GM10847 (cell line): ENCODE measurements around the gene TCHHL1.

Experiments used
- POLR2A ChIP-seq: IDR thresholded peaks from 2 replicates; pipeline ENCODE4 v1.6.1; 2011; ENCODE audit not compliant: insufficient read length; ENCODE audit errors: extremely low read depth

TCHHL1 gene

GRCh38 chr1:152049291-152050083 is 39.4 kb downstream of the TCHHL1 start:
- TF ChIP-seq POLR2A = no peak

- TF ChIP-seq POLR2A = no peak
These were observed 40.4 kb downstream of the TCHHL1 start for GRCh38 chr1:152048416-152049009.

GRCh38 chr1:152047730-152048415 is 41.0 kb downstream of the TCHHL1 start:
- TF ChIP-seq POLR2A = peak; percentile 56

- TF ChIP-seq POLR2A = no peak
These were observed 41.5 kb downstream of the TCHHL1 start for GRCh38 chr1:152047413-152047729.

DNA sequence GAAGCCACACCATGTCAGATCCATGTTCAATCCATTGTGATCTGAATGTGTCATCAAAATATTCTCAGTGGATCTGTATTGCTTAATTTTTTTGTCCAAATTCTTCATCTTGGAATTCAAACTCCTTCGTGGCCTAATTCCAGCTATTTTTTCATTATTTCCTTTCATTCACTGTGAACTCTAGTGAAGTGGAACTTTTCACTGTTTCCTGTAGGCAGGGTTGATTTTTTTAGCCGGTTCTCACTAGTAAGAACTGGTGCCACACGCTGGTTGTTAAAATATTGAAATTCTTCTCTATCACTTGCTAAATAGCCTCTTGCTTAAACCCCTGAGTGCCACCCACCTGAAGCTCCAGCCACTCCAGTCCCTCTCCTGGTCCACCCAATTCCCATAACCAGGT is 44.5 kb downstream of the TCHHL1 start:
- TF ChIP-seq POLR2A = no peak

DNA sequence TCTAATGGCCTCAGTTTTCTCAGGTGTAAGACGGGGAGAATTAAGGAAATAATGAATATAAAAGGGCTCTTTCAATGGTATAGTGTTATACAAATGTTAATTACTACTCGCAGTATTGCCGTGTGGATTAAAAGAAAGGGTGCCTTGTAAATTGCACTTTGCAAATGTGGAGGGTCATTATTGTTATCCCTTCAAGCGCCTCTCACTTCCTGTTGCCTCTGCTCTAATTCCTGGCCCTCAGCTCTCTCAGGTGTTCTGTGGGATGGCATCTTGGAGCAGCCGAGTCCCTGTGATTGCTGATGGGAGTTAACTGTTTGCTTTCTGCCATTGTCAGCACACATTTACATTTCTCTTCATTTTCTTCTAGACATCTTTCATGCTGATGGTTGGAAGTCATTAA is 45.0 kb downstream of the TCHHL1 start:
- TF ChIP-seq POLR2A = no peak

- no peak for TF ChIP-seq POLR2A
These were observed 46.8 kb downstream of the TCHHL1 start for GRCh38 chr1:152042030-152042429.

DNA sequence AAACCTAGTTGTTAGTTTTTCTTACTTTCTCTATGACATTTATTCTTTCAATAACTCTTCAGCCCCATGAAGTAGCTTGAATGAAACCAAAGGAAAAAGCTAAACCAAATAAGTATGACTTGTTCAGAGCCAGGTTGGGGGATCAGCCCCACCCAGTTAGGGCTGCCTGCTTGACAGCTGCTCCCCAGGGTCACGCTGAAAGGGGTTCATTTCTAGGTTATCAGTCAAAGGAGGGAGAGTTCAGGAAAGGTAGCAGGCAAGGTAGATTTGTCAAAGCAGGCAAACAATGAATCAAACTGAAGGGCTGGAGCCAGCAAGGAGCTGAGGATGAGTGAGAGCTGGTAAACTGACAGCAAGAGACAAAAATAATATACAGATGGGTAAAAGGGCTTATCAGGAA is 49.0 kb downstream of the TCHHL1 start:
- no peak for TF ChIP-seq POLR2A

GRCh38 chr1:152039461-152039860 is 49.4 kb downstream of the TCHHL1 start:
- no peak for TF ChIP-seq POLR2A

GRCh38 chr1:152038871-152039270 is 50.0 kb downstream of the TCHHL1 start:
- no peak for TF ChIP-seq POLR2A

- peak; percentile 8 for TF ChIP-seq POLR2A
These were observed 52.3 kb downstream of the TCHHL1 start, which contains the start of gene S100A11 for GRCh38 chr1:152036267-152037216. TSS of gene S100A11 (minus strand) at chr1:152037004. CDS start at chr1:152036915, 89 bp downstream.

DNA sequence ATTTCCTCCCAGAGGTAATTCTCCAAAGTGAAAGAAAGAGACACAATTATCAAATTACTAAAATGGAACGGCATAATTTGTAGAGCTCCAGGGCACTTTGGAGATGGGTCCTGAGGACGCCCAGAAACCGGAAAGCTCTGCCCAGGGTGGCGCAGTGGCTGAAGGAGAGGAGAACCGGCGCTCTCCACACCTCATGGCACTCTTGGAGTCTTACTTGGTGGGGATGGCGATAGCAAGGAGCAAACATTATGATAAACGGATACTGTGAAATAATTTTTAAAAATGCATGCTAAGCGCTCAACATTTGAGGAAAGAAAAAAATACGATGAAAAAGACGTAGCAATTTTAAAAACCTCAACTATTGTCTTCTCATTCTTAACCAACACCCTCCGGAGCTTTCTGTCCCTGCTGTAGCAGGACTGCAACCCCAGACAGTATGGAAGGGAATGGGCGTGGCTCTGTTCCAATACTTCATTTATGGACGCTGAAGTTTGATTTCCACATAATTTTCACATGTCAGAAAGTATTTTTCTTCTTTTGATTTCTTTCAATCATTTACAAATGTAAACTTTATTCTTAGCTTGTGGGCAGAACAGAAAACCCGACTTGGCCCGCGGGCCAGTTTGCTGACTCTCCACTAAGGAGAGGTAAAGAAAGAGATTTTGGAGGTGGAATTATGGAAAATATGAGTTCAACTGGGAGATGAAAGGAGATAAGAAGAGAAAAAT is 53.2 kb downstream of the TCHHL1 start:
- no peak for TF ChIP-seq POLR2A

DNA sequence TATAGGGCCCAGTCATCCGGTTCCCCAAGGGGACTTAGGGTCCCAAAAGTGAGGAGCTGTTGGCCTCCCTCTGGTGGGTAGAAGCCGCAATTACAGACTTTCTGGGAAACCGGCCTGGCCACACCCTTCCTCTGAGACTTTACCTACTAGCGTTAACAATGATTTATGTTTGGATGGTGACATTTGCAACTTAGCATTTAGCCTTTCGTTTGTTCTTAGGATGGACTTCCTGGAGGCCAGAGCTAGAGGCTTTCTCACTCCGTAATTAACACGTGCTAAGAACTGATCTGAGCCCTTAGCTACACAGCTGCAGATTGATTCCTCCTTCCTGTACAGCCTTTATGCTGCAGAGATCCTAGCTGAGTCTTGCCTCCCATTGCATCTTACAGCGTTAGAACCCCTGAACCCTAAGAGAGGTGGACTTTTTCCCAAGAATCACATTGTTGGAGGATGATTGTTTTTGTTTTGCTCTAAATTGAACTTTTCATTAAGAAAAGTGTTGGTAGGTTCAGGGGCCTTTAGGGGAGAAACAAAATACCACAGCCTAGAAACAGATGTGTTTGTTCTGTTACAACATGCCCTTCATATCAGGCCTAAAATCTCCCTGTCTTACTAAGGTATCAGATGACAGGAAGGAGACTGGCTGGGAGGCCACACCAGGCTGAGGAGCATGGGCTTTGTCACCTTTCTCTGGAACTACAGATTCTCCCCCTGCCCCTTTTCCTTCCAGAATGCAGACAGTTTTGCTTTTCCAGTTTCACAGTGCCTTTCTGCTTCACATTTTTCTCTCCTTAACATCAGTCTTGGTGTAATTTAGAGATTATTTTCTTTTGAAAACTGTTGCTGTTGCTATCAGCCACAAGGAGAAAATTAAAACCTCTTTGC is 54.0 kb downstream of the TCHHL1 start:
- TF ChIP-seq POLR2A = no peak

DNA sequence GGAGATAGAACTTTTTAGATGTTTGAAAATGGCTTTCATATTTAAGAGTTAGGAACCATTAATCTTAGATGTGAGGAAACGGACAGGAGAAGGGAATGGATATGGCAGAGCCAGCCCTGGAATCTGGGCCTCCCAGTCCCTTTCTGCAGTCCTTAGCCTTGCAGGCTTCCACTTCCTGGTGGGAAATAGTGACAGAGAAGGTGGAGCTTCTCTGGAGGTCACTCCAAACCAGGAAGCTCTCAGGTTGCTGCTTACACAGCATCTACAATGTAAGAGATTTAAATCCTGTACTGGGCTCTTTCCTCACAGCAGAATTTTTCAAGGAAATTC is 54.6 kb downstream of the TCHHL1 start:
- TF ChIP-seq POLR2A = no peak
